ENCODE data around the gene MAPK1.
"Not testable (repeated sequence)": the region's sequence is repeated elsewhere in the genome, so short reads cannot be mapped to it uniquely, and the experiment has no call there.

- TF ChIP-seq YY1 (IDR thresholded peaks at IDR 0.05; ENCODE audit: insufficient read depth, insufficient read length); ZNF274 (IDR thresholded peaks at IDR 0.05; ENCODE audit: low read depth, low read length); SUZ12 (IDR thresholded peaks at IDR 0.05; ENCODE audit: extremely low read depth, insufficient read depth, insufficient read length): not testable (repeated sequence)
Observed at GRCh38 chr22:21801304-21801644, 66.2 kb downstream of the MAPK1 start.
